ENCODE data around the gene PARD3B. TPM values are rescaled to one million over a fixed set of nuclear protein-coding genes. Genes with fewer than 3 reads are reported as not detected.

Gene PARD3B
- total and polyA plus RNA-seq, 3 experiments from 2014 or later, result 0.11 to 0.26 TPM; not detected in 1

DNA sequence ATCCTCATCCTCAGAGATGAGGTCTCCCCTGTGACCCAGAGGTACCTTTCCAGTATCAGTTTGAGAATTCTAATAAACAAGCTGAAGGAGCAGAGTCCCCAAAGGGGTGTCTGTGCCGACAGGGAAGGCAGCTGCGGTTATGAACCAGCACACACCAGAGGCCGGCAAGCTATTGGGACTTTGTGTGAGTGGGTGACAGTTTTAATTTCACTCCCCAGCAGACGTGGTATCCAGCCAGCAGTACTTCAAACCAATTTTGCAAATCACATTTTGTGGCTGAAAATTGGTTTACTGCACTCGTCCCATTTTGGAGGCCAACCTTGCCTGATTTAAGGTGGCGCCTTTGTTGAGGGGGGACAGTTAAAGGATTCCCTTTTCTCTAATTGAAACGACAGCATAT, 1034.1 kb downstream of the PARD3B start:
- Mint-ChIP-seq H3K27ac (no peak overlapping the region), H3K4me3 (no peak overlapping the region), H3K4me1 (no peaks in the 10 kb centered on the region), H3K36me3 (no peaks in the 10 kb centered on the region), H3K9me3 (peaks cover 0 to 20% (median 4%) of the 10 kb centered on the region in 5 donors), H3K27me3 (peaks cover 0 to 2% of the 10 kb centered on the region in 2 donors)
- CTCF ChIA-PET, result no interaction called here
- H3K4me1 ChIP-seq (ENCODE audit: insufficient read depth, low read length), result no peaks in the 10 kb centered on the region
- H3K36me3 ChIP-seq (ENCODE audit: insufficient read depth, low read length), result no peaks in the 10 kb centered on the region
- H3K9me3 ChIP-seq (ENCODE audit: low read length), result no peaks in the 10 kb centered on the region
- H3K4me3 ChIP-seq (ENCODE audit: low read length), result no peak overlapping the region
- no peaks in the 10 kb centered on the region for H3K27me3 ChIP-seq (ENCODE audit: insufficient read depth, low read length, poor library complexity, severe bottlenecking)
- no peak for DNase-seq
- POLR2A ChIA-PET, result no interaction called here
- no peak overlapping the region for H3K27ac ChIP-seq (ENCODE audit: low read depth, low read length)

DNA sequence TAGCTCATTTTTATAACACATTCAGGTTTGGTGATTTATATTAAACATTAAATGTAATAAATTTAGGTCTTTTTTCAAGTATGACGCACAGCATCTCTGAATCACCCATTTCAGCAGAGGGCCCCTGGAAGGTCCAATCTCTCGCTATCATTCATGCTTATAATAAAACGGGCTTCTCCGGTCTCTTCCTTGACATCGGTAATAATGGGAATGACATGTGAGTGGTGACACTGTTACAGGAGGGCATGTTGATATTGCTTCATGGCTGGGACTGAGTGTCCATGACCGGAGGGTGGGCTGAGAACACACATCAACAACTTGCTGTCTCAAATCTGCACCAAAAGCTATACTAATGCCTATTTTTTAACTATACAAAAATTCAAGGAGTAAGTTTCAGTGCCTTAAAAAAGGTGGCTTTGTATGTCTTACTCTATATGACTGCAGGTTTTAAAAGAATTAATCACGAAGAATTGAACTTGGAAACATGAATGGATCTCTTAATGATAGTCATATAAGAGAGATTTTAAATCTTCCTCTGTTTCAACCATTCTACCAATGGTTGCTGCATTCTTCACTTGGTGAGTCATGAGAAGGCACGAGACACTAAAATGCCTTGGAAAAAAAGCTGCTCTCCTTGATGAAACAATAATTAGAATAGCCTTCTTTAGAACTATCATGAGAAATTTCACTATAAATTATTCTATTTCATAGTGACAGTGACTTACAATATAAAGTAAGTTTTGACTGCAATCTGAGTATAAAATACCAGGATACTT, 1035.1 kb downstream of the PARD3B start:
- Mint-ChIP-seq H3K9me3 (peaks cover 0 to 19% (median 1%) of the 10 kb centered on the region in 5 donors), H3K36me3 (no peaks in the 10 kb centered on the region), H3K4me3 (no peak overlapping the region), H3K4me1 (no peaks in the 10 kb centered on the region), H3K27ac (no peak overlapping the region), H3K27me3 (peaks cover 0 to 4% of the 10 kb centered on the region in 2 donors)
- Histone ChIP-seq H3K4me3 (ENCODE audit: low read length) (no peak overlapping the region), H3K36me3 (ENCODE audit: insufficient read depth, low read length) (no peaks in the 10 kb centered on the region), H3K27ac (ENCODE audit: low read depth, low read length) (no peak overlapping the region), H3K27me3 (ENCODE audit: insufficient read depth, low read length, poor library complexity, severe bottlenecking) (no peaks in the 10 kb centered on the region), H3K4me1 (ENCODE audit: insufficient read depth, low read length) (no peaks in the 10 kb centered on the region), H3K9me3 (ENCODE audit: low read length) (no peaks in the 10 kb centered on the region)
- DNase-seq, result no peak
- POLR2A ChIA-PET, result no interaction called here
- CTCF ChIA-PET, result no interaction called here

DNA sequence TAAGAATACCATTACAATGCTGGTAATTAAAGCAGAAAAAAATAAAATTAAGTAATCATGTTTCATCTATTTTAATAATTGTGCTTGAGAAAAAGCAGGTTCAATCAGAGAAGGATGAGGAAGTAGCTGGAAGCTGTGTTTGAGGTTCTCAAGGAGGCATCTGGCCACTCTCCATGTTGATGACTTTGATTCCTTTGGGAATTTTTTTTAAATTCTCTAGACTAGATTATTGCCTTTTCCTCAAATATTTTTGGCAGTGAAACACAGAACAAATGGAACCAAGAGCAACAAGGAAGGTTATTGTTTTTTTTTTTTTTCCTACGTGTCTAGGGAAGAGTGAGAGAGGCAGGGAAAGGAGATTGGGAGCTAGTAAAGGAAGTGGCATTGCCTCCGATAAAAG, 1037.1 kb downstream of the PARD3B start:
- DNase-seq, result no peak
- no peak overlapping the region for H3K27ac Mint-ChIP-seq
- POLR2A ChIA-PET, result no interaction called here

DNA sequence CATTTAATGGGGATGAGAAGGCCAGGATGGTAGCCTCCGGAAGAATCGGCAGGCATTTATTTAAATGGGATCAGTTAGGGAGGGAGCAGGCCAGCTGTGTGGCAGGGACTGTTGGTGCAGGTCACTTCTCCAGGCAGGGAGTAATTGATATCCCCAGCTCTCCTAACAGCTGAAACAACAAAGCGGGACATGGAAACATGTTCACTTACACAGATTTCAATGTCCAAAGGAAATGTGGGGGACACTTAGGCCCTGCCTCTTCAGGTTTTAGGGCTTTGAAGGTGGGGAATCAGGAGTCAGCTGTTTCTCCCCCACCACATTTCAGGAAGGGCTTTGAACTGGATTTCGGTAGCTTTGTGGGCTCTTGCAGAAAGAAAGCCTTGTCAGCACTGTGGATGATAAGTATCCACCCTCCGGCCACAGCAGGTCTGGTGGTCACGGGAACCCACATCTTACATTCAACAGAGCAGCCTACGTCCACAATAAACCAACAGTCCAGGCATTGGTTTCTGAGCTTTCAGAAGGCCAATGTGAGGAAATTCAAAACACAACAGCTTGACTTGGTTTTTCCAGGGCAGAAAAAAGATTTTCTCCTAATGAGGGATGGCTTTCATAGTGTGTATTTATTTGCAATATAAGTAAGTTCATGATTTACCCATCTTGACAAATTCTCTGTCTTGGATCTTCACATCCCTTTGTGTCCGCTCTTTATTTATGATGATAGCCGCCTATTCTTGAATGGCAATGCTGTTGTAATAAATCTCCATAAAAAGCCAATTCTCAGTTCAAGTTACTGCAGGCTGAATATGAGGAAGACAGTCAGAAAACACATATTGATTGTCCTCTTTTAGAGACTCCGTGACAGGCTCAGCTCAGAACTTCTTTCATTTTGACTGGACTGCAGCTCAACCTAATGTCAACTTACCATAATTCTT, 1040.4 kb downstream of the PARD3B start:
- H3K27me3 Mint-ChIP-seq, result peaks cover 0 to 2% of the 10 kb centered on the region in 2 donors

More for the DNA sequence above, 1037.1 kb downstream of the PARD3B start:
- H3K27me3 ChIP-seq (ENCODE audit: insufficient read depth, low read length, poor library complexity, severe bottlenecking), result no peaks in the 10 kb centered on the region
- Mint-ChIP-seq H3K27me3 (peaks cover 0 to 4% of the 10 kb centered on the region in 2 donors), H3K36me3 (no peaks in the 10 kb centered on the region), H3K4me3 (no peak overlapping the region), H3K4me1 (no peaks in the 10 kb centered on the region), H3K9me3 (no peaks in the 10 kb centered on the region)
- no peaks in the 10 kb centered on the region for H3K4me1 ChIP-seq (ENCODE audit: insufficient read depth, low read length)
- no peaks in the 10 kb centered on the region for H3K36me3 ChIP-seq (ENCODE audit: insufficient read depth, low read length)
- no peak overlapping the region for H3K4me3 ChIP-seq (ENCODE audit: low read length)
- H3K9me3 ChIP-seq (ENCODE audit: low read length), result no peaks in the 10 kb centered on the region
- CTCF ChIA-PET, result no interaction called here
- no peak overlapping the region for H3K27ac ChIP-seq (ENCODE audit: low read depth, low read length)

DNA sequence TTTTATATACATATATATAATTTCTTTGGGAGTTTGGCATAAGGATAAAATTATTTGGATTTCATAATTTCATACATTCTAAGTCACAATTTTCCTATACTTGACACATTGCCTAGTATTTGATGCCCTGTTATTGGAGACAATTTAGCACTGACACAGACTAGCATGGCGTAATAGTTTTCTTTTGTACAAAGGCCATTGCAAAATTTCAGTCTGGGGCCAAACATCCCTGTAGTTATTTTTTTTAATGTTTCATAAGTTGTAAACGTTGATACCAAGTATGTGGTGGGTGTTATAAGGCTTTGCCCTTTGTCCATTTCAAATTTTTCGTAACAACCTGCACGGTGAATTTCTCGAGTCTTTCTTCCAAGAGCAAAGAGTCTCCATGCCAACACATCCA, 1041.4 kb downstream of the PARD3B start:
- no peak overlapping the region for H3K4me3 ChIP-seq (ENCODE audit: low read length)
- no peak overlapping the region for H3K4me3 Mint-ChIP-seq
- no peaks in the 10 kb centered on the region for H3K27me3 ChIP-seq (ENCODE audit: insufficient read depth, low read length, poor library complexity, severe bottlenecking)
- no peak overlapping the region for H3K27ac Mint-ChIP-seq
- H3K36me3 ChIP-seq (ENCODE audit: insufficient read depth, low read length), result no peaks in the 10 kb centered on the region
- H3K9me3 Mint-ChIP-seq, result no peaks in the 10 kb centered on the region
- no peaks in the 10 kb centered on the region for H3K36me3 Mint-ChIP-seq
- no peaks in the 10 kb centered on the region for H3K4me1 ChIP-seq (ENCODE audit: insufficient read depth, low read length)
- H3K4me1 Mint-ChIP-seq, result no peaks in the 10 kb centered on the region
- CTCF ChIA-PET, result no interaction called here
- no peak for DNase-seq
- no peak overlapping the region for H3K27ac ChIP-seq (ENCODE audit: low read depth, low read length)
- peaks cover 0 to 2% of the 10 kb centered on the region in 2 donors for H3K27me3 Mint-ChIP-seq
- H3K9me3 ChIP-seq (ENCODE audit: low read length), result no peaks in the 10 kb centered on the region
- POLR2A ChIA-PET, result no interaction called here

More for the DNA sequence above, 1040.4 kb downstream of the PARD3B start:
- no peak for DNase-seq
- Mint-ChIP-seq H3K4me3 (no peak overlapping the region), H3K27ac (no peak overlapping the region), H3K4me1 (no peaks in the 10 kb centered on the region), H3K36me3 (no peaks in the 10 kb centered on the region), H3K9me3 (no peaks in the 10 kb centered on the region)
- H3K9me3 ChIP-seq (ENCODE audit: low read length), result no peaks in the 10 kb centered on the region
- H3K4me1 ChIP-seq (ENCODE audit: insufficient read depth, low read length), result no peaks in the 10 kb centered on the region
- H3K4me3 ChIP-seq (ENCODE audit: low read length), result no peak overlapping the region
- ChIA-PET CTCF (no interaction called here), POLR2A (no interaction called here)
- no peaks in the 10 kb centered on the region for H3K36me3 ChIP-seq (ENCODE audit: insufficient read depth, low read length)
- no peaks in the 10 kb centered on the region for H3K27me3 ChIP-seq (ENCODE audit: insufficient read depth, low read length, poor library complexity, severe bottlenecking)
- H3K27ac ChIP-seq (ENCODE audit: low read depth, low read length), result no peak overlapping the region

DNA sequence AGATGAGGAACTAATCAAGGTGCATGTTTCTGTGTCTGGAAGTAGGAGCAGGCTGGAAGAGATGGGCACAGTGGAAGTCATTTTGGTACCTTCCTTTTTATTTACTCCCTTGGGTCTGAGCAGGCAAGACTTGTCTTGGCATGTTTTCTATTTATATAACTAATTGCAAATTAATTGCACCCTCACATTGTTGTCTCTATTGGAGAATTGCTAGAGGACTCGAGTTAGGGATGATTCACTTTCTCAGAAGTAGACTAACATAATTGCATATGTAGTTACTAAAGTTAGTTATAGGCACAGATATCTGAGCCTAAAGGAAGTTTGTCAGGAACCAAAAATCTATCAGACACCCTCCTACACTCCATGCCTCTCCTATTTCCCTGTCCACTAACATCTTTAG, 1044.2 kb downstream of the PARD3B start:
- DNase-seq, result no peak
- no peaks in the 10 kb centered on the region for H3K9me3 ChIP-seq (ENCODE audit: low read length)
- no peak overlapping the region for H3K27ac Mint-ChIP-seq
- H3K27me3 Mint-ChIP-seq, result peaks cover 0 to 2% of the 10 kb centered on the region in 2 donors
- H3K4me1 Mint-ChIP-seq, result no peaks in the 10 kb centered on the region
- no peaks in the 10 kb centered on the region for H3K9me3 Mint-ChIP-seq
- H3K36me3 ChIP-seq (ENCODE audit: insufficient read depth, low read length), result no peaks in the 10 kb centered on the region
- H3K27me3 ChIP-seq (ENCODE audit: insufficient read depth, low read length, poor library complexity, severe bottlenecking), result no peaks in the 10 kb centered on the region
- ChIA-PET POLR2A (no interaction called here), CTCF (no interaction called here)
- H3K4me3 Mint-ChIP-seq, result no peak overlapping the region
- no peak overlapping the region for H3K27ac ChIP-seq (ENCODE audit: low read depth, low read length)
- no peak overlapping the region for H3K4me3 ChIP-seq (ENCODE audit: low read length)
- no peaks in the 10 kb centered on the region for H3K36me3 Mint-ChIP-seq
- no peaks in the 10 kb centered on the region for H3K4me1 ChIP-seq (ENCODE audit: insufficient read depth, low read length)

DNA sequence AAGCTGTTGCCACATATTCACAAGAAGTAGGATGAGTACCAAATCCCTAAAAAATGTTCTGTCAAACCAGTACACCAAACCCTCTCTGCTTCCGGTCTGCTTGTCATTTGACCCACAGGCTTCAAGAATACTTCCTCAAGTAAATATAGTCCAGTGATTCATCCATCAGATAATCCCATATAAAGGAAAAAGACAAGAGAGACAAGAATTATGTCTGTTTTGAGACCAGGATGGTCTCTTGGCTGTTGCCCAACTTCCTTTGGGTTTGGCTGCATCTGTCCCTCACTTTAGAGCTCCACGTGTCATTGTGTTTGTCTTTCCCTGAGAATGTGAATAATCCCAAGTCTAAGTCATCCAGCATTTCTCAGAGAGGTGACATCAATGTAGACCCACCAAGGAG, 1045.5 kb downstream of the PARD3B start:
- CTCF ChIA-PET, result no interaction called here

DNA sequence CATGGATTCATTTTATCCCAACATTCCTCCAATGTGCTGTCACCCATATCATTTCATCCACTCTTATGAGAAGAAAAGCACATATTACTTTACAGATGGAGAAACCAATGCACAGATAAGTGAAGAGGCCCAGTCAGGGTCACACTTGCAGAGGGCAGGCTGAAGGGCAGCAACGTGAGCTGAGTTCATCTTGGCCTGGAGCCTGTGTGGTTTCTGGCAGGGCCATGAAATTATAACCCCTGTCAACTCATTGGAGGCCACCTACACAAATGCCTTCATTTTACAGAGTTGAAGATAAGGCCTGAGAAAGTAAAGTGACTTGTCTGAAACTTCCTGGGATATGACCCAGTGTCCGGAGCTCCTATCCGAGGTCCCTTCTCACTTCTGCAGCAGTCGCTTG, 1048.6 kb downstream of the PARD3B start:
- H3K27ac Mint-ChIP-seq, result no peak overlapping the region

More for the DNA sequence above, 1045.5 kb downstream of the PARD3B start:
- no peaks in the 10 kb centered on the region for H3K9me3 Mint-ChIP-seq
- Histone ChIP-seq H3K4me1 (ENCODE audit: insufficient read depth, low read length) (no peaks in the 10 kb centered on the region), H3K36me3 (ENCODE audit: insufficient read depth, low read length) (no peaks in the 10 kb centered on the region), H3K27ac (ENCODE audit: low read depth, low read length) (no peak overlapping the region), H3K4me3 (ENCODE audit: low read length) (no peak overlapping the region), H3K9me3 (ENCODE audit: low read length) (no peaks in the 10 kb centered on the region), H3K27me3 (ENCODE audit: insufficient read depth, low read length, poor library complexity, severe bottlenecking) (no peaks in the 10 kb centered on the region)
- no peak overlapping the region for H3K27ac Mint-ChIP-seq
- H3K27me3 Mint-ChIP-seq, result no peaks in the 10 kb centered on the region
- POLR2A ChIA-PET, result no interaction called here
- no peak for DNase-seq
- no peaks in the 10 kb centered on the region for H3K36me3 Mint-ChIP-seq
- H3K4me1 Mint-ChIP-seq, result no peaks in the 10 kb centered on the region
- H3K4me3 Mint-ChIP-seq, result no peak overlapping the region

More for the DNA sequence above, 1048.6 kb downstream of the PARD3B start:
- H3K27ac ChIP-seq (ENCODE audit: low read depth, low read length), result no peak overlapping the region
- H3K27me3 Mint-ChIP-seq, result peaks cover 0 to 2% of the 10 kb centered on the region in 2 donors
- no peak overlapping the region for H3K4me3 ChIP-seq (ENCODE audit: low read length)
- no peaks in the 10 kb centered on the region for H3K4me1 ChIP-seq (ENCODE audit: insufficient read depth, low read length)
- no peak for DNase-seq
- no peaks in the 10 kb centered on the region for H3K36me3 Mint-ChIP-seq
- no peak overlapping the region for H3K4me3 Mint-ChIP-seq
- H3K4me1 Mint-ChIP-seq, result no peaks in the 10 kb centered on the region
- CTCF ChIA-PET, result no interaction called here
- POLR2A ChIA-PET, result no interaction called here
- H3K36me3 ChIP-seq (ENCODE audit: insufficient read depth, low read length), result no peaks in the 10 kb centered on the region
- H3K9me3 Mint-ChIP-seq, result peaks cover 0 to 4% (median 0%) of the 10 kb centered on the region in 5 donors
- H3K9me3 ChIP-seq (ENCODE audit: low read length), result no peaks in the 10 kb centered on the region
- H3K27me3 ChIP-seq (ENCODE audit: insufficient read depth, low read length, poor library complexity, severe bottlenecking), result no peaks in the 10 kb centered on the region

All from CD8-positive, alpha-beta memory T cell (primary cell).